Rectal smooth muscle tissue (tissue), 1 donor: ENCODE measurements around the gene ANKRD11.

Source experiments
- H3K27ac ChIP-seq: one replicate; pipeline ENCODE4 v1.7.0; 2013; ENCODE audit warnings: low read depth, low read length, inconsistent platforms
- H3K27me3 ChIP-seq: one replicate; pipeline ENCODE4 v1.7.0; 2013; ENCODE audit warnings: low read length; ENCODE audit not compliant: control insufficient read depth, insufficient read depth
- H3K36me3 ChIP-seq: one replicate; pipeline ENCODE4 v1.7.0; 2013; ENCODE audit warnings: low read length; ENCODE audit not compliant: control insufficient read depth, insufficient read depth
- H3K4me1 ChIP-seq: one replicate; pipeline ENCODE4 v1.7.0; 2013; ENCODE audit warnings: low read length; ENCODE audit not compliant: control insufficient read depth, insufficient read depth
- H3K4me3 ChIP-seq: one replicate; pipeline ENCODE4 v1.7.0; 2013; ENCODE audit warnings: low read length
- H3K9ac ChIP-seq: one replicate; pipeline ENCODE4 v1.7.0; 2013; ENCODE audit warnings: low read length

ANKRD11 gene

DNA sequence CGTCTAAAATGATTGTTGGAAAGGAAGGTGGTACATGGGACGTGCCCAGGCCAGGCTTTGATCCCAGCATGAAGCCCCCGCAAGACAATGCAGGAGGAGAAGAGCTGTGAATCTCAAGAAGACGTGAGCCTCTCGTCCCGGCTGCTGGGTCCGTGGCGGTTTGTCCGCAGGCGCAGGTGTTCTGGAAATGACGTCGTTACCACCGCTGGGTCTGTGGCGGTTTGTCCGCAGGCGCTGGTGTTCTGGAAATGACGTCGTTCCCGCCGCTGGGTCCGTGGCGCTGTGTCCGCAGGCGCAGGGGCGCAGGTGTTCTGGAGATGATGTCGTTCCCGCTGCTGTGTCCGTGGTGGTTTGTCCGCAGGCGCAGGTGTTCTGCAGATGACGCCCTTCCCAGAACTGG is 31.9 kb upstream of the ANKRD11 start:
- Histone ChIP-seq H3K4me3 (no peak overlapping the region), H3K9ac (no peak overlapping the region), H3K36me3 (peaks cover 59% of the 10 kb centered on the region), H3K27me3 (no peaks in the 10 kb centered on the region), H3K27ac (no peak overlapping the region), H3K4me1 (no peaks in the 10 kb centered on the region)

DNA sequence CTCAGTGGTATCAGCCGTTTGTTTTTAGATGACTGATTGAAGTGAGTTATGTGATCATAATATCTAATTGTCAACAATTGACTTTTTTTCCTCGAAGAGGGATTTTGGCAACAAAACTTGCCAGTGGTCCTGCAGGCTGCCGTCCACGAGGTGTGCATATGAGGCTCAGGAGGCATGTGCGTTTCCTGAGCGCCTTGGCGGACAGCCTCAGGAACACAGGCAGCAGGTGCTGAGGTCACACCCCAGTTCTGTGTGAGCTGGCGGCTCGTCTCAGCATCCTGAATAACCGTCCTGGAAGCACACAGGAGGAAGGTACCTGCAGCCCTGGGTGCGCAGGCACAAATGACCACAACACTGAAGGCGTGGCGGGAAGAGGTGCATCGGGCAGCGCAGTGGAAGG is 29.5 kb upstream of the ANKRD11 start:
- Histone ChIP-seq H3K27me3 (no peaks in the 10 kb centered on the region), H3K9ac (no peak overlapping the region), H3K4me1 (no peaks in the 10 kb centered on the region), H3K36me3 (peaks cover 48% of the 10 kb centered on the region), H3K27ac (no peak overlapping the region), H3K4me3 (no peak overlapping the region)

- H3K4me3 ChIP-seq, result no peak overlapping the region
- no peak overlapping the region for H3K27ac ChIP-seq
- H3K27me3 ChIP-seq, result no peaks in the 10 kb centered on the region
- peaks cover 48% of the 10 kb centered on the region for H3K36me3 ChIP-seq
- H3K9ac ChIP-seq, result no peak overlapping the region
- H3K4me1 ChIP-seq, result no peaks in the 10 kb centered on the region
Measured at GRCh38 chr16:89517128-89517527, 26.8 kb upstream of the ANKRD11 start.

GRCh38 chr16:89512453-89512852 is 22.1 kb upstream of the ANKRD11 start:
- Histone ChIP-seq H3K27ac (no peak overlapping the region), H3K4me3 (no peak overlapping the region), H3K27me3 (no peaks in the 10 kb centered on the region), H3K36me3 (peaks cover 25% of the 10 kb centered on the region), H3K9ac (no peak overlapping the region), H3K4me1 (no peaks in the 10 kb centered on the region)

DNA sequence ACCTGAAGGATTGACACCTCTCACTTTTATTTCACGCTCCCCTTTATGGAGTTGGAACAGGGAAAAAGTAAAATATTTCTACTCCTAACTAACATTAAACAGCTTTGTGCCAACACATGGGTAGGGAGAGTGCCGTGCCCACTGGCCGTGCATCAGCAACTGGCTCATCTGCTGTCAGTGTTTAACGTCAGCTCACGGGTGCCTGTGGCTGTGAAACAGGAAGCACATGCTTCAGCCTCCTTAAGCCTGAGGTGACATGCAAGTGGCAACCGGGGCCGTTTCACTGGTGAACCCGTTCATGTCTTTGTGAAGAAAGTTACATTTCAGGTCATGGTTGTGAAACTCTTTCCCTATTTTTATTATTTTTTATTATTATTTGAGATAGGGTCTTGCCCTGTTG is 21.0 kb upstream of the ANKRD11 start:
- no peak overlapping the region for H3K27ac ChIP-seq
- H3K9ac ChIP-seq, result no peak overlapping the region
- peaks cover 18% of the 10 kb centered on the region for H3K36me3 ChIP-seq
- peaks cover 5% of the 10 kb centered on the region for H3K4me1 ChIP-seq
- H3K4me3 ChIP-seq, result no peak overlapping the region
- no peaks in the 10 kb centered on the region for H3K27me3 ChIP-seq

GRCh38 chr16:89510526-89510925 is 20.2 kb upstream of the ANKRD11 start:
- Histone ChIP-seq H3K27ac (no peak overlapping the region), H3K27me3 (no peaks in the 10 kb centered on the region), H3K4me1 (peaks cover 9% of the 10 kb centered on the region), H3K9ac (no peak overlapping the region), H3K36me3 (peaks cover 15% of the 10 kb centered on the region), H3K4me3 (no peak overlapping the region)

DNA sequence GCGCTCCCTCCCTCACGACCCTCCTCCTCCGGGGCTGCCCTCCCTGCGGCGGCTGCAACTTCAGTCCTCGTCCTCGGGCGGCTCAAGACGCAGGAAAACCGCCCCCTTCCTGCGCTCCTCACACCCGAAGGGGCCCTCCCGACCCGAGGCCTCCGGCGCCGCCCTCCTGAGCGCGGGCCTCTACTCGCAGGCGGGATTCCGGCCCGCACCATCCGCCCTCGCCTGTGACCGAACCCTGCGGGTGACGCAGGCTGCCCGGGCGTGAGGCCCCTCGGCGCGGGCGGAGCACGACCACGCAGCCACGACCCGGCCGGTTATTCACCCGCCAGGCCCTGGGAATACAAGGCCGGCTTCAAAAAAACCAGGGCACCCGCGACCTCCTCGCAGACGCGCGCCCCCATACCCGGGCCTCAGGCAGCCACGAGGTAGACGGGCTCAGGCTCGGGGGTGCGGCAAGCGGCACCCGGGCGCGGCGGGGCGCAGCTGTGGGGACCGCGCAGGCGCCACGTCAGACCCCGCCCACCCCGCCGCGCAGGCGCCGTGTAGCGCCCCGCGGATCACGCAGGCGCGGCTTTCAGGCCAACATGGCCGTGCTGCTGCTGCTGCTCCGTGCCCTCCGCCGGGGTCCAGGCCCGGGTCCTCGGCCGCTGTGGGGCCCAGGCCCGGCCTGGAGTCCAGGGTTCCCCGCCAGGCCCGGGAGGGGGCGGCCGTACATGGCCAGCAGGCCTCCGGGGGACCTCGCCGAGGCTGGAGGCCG is 17.7 kb upstream of the ANKRD11 start, which contains the start of gene SPG7:
TSS of gene SPG7 (plus strand) at position 570 of the 757 bp plus-strand sequence. CDS start at position 585, 15 bp downstream.
- Histone ChIP-seq H3K27me3 (no peaks in the 10 kb centered on the region), H3K9ac (peak within 1 kb of the TSS; percentile 66), H3K4me1 (peaks cover 9% of the 10 kb centered on the region), H3K27ac (peak within 1 kb of the TSS; percentile 91), H3K36me3 (peaks cover 7% of the 10 kb centered on the region), H3K4me3 (peak within 1 kb of the TSS; percentile 87)

GRCh38 chr16:89507214-89507833 is 17.0 kb upstream of the ANKRD11 start:
- no peaks in the 10 kb centered on the region for H3K27me3 ChIP-seq
- peaks cover 5% of the 10 kb centered on the region for H3K36me3 ChIP-seq
- H3K27ac ChIP-seq, result peak overlapping the region; percentile 91
- peak overlapping the region; percentile 87 for H3K4me3 ChIP-seq
- H3K9ac ChIP-seq, result peak overlapping the region; percentile 66
- H3K4me1 ChIP-seq, result peaks cover 9% of the 10 kb centered on the region

DNA sequence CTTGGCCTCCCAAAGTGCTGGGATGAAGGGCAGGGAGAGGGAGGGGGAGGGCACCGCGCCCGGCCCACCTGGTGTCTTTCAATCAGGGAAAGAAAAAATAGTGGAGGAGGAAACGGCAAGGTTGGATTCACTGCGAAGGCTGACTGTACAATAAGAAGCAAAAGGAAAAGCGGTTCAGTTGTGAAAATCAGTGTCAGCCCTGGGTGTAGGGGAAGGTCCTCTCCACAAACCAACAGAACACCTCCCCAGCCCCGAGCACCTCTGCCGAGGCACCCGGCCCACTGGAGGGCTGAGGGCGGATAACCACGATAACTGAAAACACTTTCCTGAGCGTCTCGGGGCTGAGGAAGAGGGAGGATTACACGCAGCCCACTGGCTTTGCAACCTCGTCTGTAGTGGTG is 16.4 kb upstream of the ANKRD11 start:
- H3K36me3 ChIP-seq, result peaks cover 5% of the 10 kb centered on the region

DNA sequence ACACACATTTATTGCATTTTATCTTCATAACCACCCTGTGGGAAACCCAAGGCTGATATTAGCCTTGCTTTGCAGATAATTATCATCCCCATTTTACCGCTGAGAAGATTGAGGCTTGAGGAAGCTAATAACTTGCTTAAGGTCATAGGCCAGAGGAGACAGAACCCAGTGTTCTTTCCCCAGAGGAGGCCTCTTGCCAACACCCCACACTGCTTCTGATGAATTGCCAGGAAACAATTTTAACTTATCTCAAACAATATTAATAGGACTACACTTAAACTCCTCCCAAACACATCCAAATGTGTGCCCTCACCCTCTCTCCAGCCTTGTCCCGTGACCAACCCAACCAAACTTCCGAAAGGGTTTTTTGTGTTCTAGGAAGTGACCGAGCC is 15.7 kb upstream of the ANKRD11 start:
- Histone ChIP-seq H3K9ac (no peak overlapping the region), H3K27me3 (no peaks in the 10 kb centered on the region), H3K4me1 (peaks cover 9% of the 10 kb centered on the region), H3K4me3 (peak overlapping the region; percentile 6), H3K36me3 (peaks cover under 1% of the 10 kb centered on the region), H3K27ac (peak overlapping the region; percentile 1)

More for the DNA sequence above, 16.4 kb upstream of the ANKRD11 start:
- Histone ChIP-seq H3K4me3 (peak overlapping the region; percentile 87), H3K9ac (no peak overlapping the region), H3K27ac (no peak overlapping the region), H3K4me1 (peaks cover 9% of the 10 kb centered on the region), H3K27me3 (no peaks in the 10 kb centered on the region)

DNA sequence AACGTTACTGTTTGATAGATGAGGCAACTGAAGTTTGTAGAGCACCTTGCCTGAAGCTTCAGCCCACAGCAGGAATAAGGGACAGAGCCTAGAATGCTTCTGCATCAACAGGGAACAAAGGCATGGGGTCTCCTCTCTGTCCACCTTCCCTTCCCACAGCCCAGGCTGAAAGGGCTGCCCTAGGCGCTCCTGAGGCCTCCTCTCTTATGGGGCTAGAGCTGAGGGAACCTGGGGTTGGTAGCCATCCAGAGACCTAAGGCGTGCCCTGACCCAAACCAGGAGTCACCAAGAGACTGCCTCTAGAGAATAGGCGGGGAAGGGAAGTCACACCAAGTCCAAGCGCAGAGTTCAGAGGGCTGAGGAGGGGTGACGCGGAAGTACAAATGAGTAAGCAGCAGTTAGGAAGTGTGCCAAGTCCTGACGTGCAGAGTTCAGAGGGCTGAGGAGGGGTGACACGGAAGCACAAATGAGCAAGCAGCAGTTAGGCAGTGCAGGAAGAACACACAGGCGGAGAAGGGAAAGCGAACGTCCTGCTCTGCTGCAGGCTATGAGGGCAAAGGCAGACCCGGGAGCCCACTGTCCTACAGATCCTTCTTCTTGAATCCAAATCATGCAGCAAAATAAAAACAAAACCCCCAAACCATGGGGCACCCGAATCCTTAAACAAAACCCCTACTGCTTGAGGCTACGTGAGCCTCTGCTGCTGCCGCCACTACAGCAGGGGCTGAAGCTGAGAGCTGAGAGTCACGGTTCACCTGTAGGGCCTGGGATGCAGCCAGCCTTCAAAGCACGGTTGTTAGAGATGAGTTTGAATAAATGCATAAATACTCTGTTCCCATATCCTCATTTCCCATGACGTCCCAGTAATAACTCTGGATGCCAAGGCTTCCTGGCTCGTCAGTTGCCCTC is 15.1 kb upstream of the ANKRD11 start:
- Histone ChIP-seq H3K4me3 (peak overlapping the region; percentile 6), H3K36me3 (no peaks in the 10 kb centered on the region), H3K27me3 (no peaks in the 10 kb centered on the region), H3K9ac (no peak overlapping the region), H3K4me1 (peaks cover 9% of the 10 kb centered on the region), H3K27ac (peak overlapping the region; percentile 8)

DNA sequence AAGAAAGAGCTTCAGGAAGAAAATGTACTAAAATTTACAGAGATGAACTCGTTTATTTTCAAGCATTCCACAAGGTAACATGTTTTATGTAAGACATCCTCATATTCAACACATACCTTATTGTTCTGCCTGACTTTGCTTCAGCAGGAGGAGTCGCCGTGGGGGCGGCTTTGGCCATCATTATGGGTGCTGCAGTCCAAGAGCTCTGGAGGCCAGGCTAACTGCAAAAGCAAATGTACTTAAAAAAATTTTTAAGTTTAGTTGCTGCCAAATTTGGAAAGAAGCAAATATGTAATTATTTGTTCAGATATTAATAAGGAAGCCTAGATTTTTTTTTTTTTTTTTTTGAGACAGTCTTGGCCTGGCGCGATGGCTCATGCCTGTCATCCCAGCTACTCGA is 13.7 kb upstream of the ANKRD11 start:
- Histone ChIP-seq H3K9ac (no peak overlapping the region), H3K36me3 (no peaks in the 10 kb centered on the region), H3K27me3 (no peaks in the 10 kb centered on the region), H3K4me1 (peaks cover 9% of the 10 kb centered on the region), H3K4me3 (no peak overlapping the region), H3K27ac (no peak overlapping the region)
